NB4 (cell line): ENCODE results near the gene MGMT.

Experiments
- DNase-seq: peaks from one replicate; pipeline ENCODE4 v3.0.0; 2010; ENCODE audit warnings: low read depth
- H3K4me3 ChIP-seq: one replicate; pipeline ENCODE4 v1.5.1; 2011; ENCODE audit warnings: mild to moderate bottlenecking, low read depth, low read length, moderate library complexity
- CTCF ChIP-seq: IDR thresholded peaks from one replicate; pipeline ENCODE4 v1.5.1; 2012; ENCODE audit warnings: low read depth, low read length
- MAX ChIP-seq: IDR thresholded peaks from 2 replicates; pipeline ENCODE4 v1.6.1; 2011; ENCODE audit warnings: low read depth, low read length
- MYC ChIP-seq: IDR thresholded peaks from 2 replicates; pipeline ENCODE4 v1.6.1; 2011; ENCODE audit warnings: low read depth, low read length
- POLR2A ChIP-seq: IDR thresholded peaks from 2 replicates; pipeline ENCODE4 v1.6.1; 2011; ENCODE audit warnings: mild to moderate bottlenecking; ENCODE audit not compliant: insufficient read length; ENCODE audit errors: extremely low read depth

Gene MGMT

GRCh38 chr10:129702605-129703004, 235.6 kb downstream of the MGMT start:
- TF ChIP-seq POLR2A (no peak), CTCF (no peak), MYC (no peak), MAX (no peak)
- no peak for DNase-seq

GRCh38 chr10:129703287-129704137, 236.5 kb downstream of the MGMT start:
- DNase-seq: peak; percentile 8
- TF ChIP-seq CTCF: no peak
- TF ChIP-seq MAX: no peak
- H3K4me3 ChIP-seq: no peak overlapping the region

More at GRCh38 chr10:129702605-129703004, 235.6 kb downstream of the MGMT start:
- H3K4me3 ChIP-seq: no peak overlapping the region

- H3K4me3 ChIP-seq: no peak overlapping the region
- DNase-seq: peak; percentile 26
- TF ChIP-seq MYC (no peak), POLR2A (no peak), MAX (no peak), CTCF (no peak)
Observed at GRCh38 chr10:129704225-129704624, 237.2 kb downstream of the MGMT start.

GRCh38 chr10:129704786-129705525, 237.9 kb downstream of the MGMT start:
- H3K4me3 ChIP-seq: no peak overlapping the region
- DNase-seq: no peak
- TF ChIP-seq MYC (no peak), CTCF (no peak), MAX (no peak), POLR2A (no peak)

- H3K4me3 ChIP-seq: no peak overlapping the region
- TF ChIP-seq CTCF: no peak
- no peak for TF ChIP-seq MYC
- no peak for TF ChIP-seq POLR2A
- TF ChIP-seq MAX: no peak
- DNase-seq: no peak
Observed at GRCh38 chr10:129705676-129706075, 238.6 kb downstream of the MGMT start.
